GM12878 (cell line): ENCODE results near the gene PDE6A. TPM values are rescaled to one million over a fixed set of nuclear protein-coding genes. Genes with fewer than 3 reads are reported as not detected.

ENCODE experiments used
- ATAC-seq: fragments of 200-7000 bp; cut with Tn5 transposase; 3 replicates; pipeline ENCODE4 v1.9.1; 2020; ENCODE audit warnings: mild to moderate bottlenecking, moderate library complexity
- BruUV-seq: library from RNA; stranded (reverse); fragments of 400-500 nt; replicated peaks from 2 replicates; lab custom pipeline; 2021; lab: Mats Ljungman, UMichigan
- CTCF ChIA-PET: fragments of 300-600 bp; sonication (Branson Sonifier 250); formaldehyde crosslinking; extraction: SDS; loops from one replicate; lab custom pipeline; 2021; ENCODE audit warnings: inconsistent platforms; lab: Yijun Ruan, JAX
- POLR2A ChIA-PET: fragments of 350-600 bp; formaldehyde crosslinking; extraction: SDS; loops from one replicate; lab custom pipeline; 2021; ENCODE audit warnings: inconsistent platforms; lab: Charles Lee
- RAD21 ChIA-PET: fragments of 300-600 bp; sonication (Branson Sonifier 250); formaldehyde crosslinking; loops from one replicate; lab custom pipeline; 2023; ENCODE audit warnings: antibody characterized with exemption; ENCODE audit not compliant: unreplicated experiment; lab: Charles Lee
- SMC1A ChIA-PET: fragments of 300-600 bp; sonication (Branson Sonifier 250); formaldehyde crosslinking; loops from one replicate; lab custom pipeline; 2023; ENCODE audit not compliant: unreplicated experiment, uncharacterized antibody; lab: Charles Lee
- DNase-seq: peaks from one replicate; pipeline ENCODE4 v3.0.0-alpha.2; 2011; ENCODE audit warnings: low read depth, low spot score
- FAIRE-seq: peaks from 3 replicates; lab custom pipeline; 2011; peaks lifted over from hg19 to GRCh38; lab: Jason Lieb, UNC
- H2AFZ ChIP-seq: 2 replicates; pipeline ENCODE4 v1.6.0; 2011; ENCODE audit warnings: low read depth, low read length, control low read depth; ENCODE audit not compliant: control insufficient read depth
- H3K27ac ChIP-seq: 2 replicates; pipeline ENCODE4 v1.5.1; 2011; ENCODE audit warnings: control low read depth; ENCODE audit not compliant: control insufficient read depth, insufficient read depth
- H3K27me3 ChIP-seq, 2 experiments: replicated peaks in 1 of 2; 2 replicates each; pipeline versions ENCODE4 v1.6.0 to v1.6.1; 2011; ENCODE audit warnings: low read length in 1 of 2; ENCODE audit not compliant: control insufficient read depth in 2 of 2, insufficient read depth in 2 of 2
- H3K36me3 ChIP-seq, 2 experiments: 2 replicates each; pipeline ENCODE4 v1.5.1; 2011; ENCODE audit warnings: low read length in 1 of 2; ENCODE audit not compliant: control insufficient read depth in 2 of 2, insufficient read depth in 2 of 2
- H3K4me1 ChIP-seq: 2 replicates; pipeline ENCODE4 v1.6.1; 2011; ENCODE audit warnings: mild to moderate bottlenecking, low read length, moderate library complexity, mixed read lengths; ENCODE audit not compliant: control insufficient read depth, insufficient read depth
- H3K4me2 ChIP-seq: 2 replicates; pipeline ENCODE4 v1.6.0; 2011; ENCODE audit warnings: control low read depth; ENCODE audit not compliant: control insufficient read depth, insufficient read depth
- H3K4me3 ChIP-seq: fragments of 200-600 bp; sonication (generic); 2 replicates; pipeline ENCODE4 v1.5.1; 2016
- H3K79me2 ChIP-seq: 2 replicates; pipeline ENCODE4 v1.6.0; 2011; ENCODE audit warnings: low read length; ENCODE audit not compliant: control insufficient read depth, insufficient read depth
- H3K9ac ChIP-seq: 2 replicates; pipeline ENCODE4 v1.8.0; 2011; ENCODE audit warnings: low read length, control low read depth, mixed read lengths; ENCODE audit not compliant: control insufficient read depth, insufficient read depth
- H3K9me3 ChIP-seq: replicated peaks from 3 replicates; pipeline ENCODE4 v1.5.1; 2011; ENCODE audit warnings: mild to moderate bottlenecking, low read length; ENCODE audit not compliant: control insufficient read depth, insufficient read depth
- H4K20me1 ChIP-seq: 2 replicates; pipeline ENCODE4 v1.6.0; 2011; ENCODE audit not compliant: control insufficient read depth, insufficient read depth
- CBX5 ChIP-seq: sonication (generic); IDR thresholded peaks from 2 replicates; pipeline ENCODE4 v1.6.1; 2016; ENCODE audit warnings: low read depth, moderate library complexity, mild to moderate bottlenecking, inconsistent platforms
- GABPA ChIP-seq: IDR thresholded peaks from 2 replicates; pipeline ENCODE4 v1.6.1; 2014; ENCODE audit warnings: antibody characterized with exemption, low read depth, mild to moderate bottlenecking, inconsistent platforms
- HCFC1 ChIP-seq: fragments of 150-350 bp; IDR thresholded peaks from 2 replicates; pipeline ENCODE4 v1.6.1; 2014; ENCODE audit warnings: low read length
- IKZF2 ChIP-seq, 2 experiments: fragments of 450-650 bp; IDR thresholded peaks; 2 replicates each; pipeline ENCODE4 v1.6.1; 2017; ENCODE audit warnings: mild to moderate bottlenecking in 2 of 2, moderate library complexity in 2 of 2
- MYC ChIP-seq: IDR thresholded peaks from 2 replicates; pipeline ENCODE4 v1.6.1; 2011; ENCODE audit warnings: mild to moderate bottlenecking, low read length, moderate library complexity, inconsistent platforms; ENCODE audit not compliant: insufficient read depth, insufficient replicate concordance, insufficient read length, severe bottlenecking
- RAD51 ChIP-seq: fragments of 450-650 bp; IDR thresholded peaks from 2 replicates; pipeline ENCODE4 v1.6.1; 2016; ENCODE audit warnings: moderate library complexity, mild to moderate bottlenecking, inconsistent platforms
- SKIL ChIP-seq: fragments of 450-650 bp; IDR thresholded peaks from 2 replicates; pipeline ENCODE4 v1.6.1; 2017; ENCODE audit warnings: mild to moderate bottlenecking, low read depth, inconsistent platforms; ENCODE audit not compliant: poor library complexity, severe bottlenecking
- SMAD1 ChIP-seq: fragments of 450-650 bp; IDR thresholded peaks from 2 replicates; pipeline ENCODE4 v1.6.1; 2018; ENCODE audit warnings: mild to moderate bottlenecking, low read depth; ENCODE audit not compliant: partially characterized antibody
- STAT1 ChIP-seq: fragments of 450-650 bp; conservative IDR thresholded peaks from 2 replicates; pipeline ENCODE4 v1.6.1; 2014; ENCODE audit warnings: antibody characterized with exemption, mild to moderate bottlenecking
- ZNF687 ChIP-seq: fragments of 450-650 bp; IDR thresholded peaks from 2 replicates; pipeline ENCODE4 v1.6.1; 2017; ENCODE audit warnings: mild to moderate bottlenecking, moderate library complexity
- WGBS: methylation state at CpG from one replicate; pipeline ENCODE4 v1.1.6; 2016; ENCODE audit warnings: low lambda C conversion rate; ENCODE audit not compliant: insufficient replicate concordance, insufficient coverage; ENCODE audit errors: missing lambda C conversion rate; 5-methylcytosine and 5-hydroxymethylcytosine counted together
- in situ Hi-C: fragments of 300-500 bp; cut with MboI; formaldehyde crosslinking; loops from 9 replicates; pipeline ENCODE4 v1.14.3; 2018; ENCODE audit warnings: mixed read lengths
- intact Hi-C: fragments of 100-400 bp; cut with micrococcal nuclease; formaldehyde crosslinking; loops from one replicate; pipeline ENCODE4 v1.14.2; 2022; ENCODE audit not compliant: unreplicated experiment
- polyA plus RNA-seq, 11 experiments: library from polyadenylated mRNA; depleted of rRNA in 4 of 11; unstranded in 6 of 11; stranded (reverse) in 5 of 11; fragments of >200 nt; fragmentation: Nextera tagmentation in 4 of 11; fragmentation: Illumina TruSeq in 1 of 11; extraction: Ambion mirVana in 4 of 11; extraction: Trizol in 1 of 11; gene quantifications; 1 replicate in 1 of 11; 2 replicates in 10 of 11; pipeline versions ENCODE4 v1.2.1 to v1.2.3, GENCODE V29; 2011 to 2016; ENCODE audit warnings: inconsistent platforms in 2 of 11, missing spikeins in 2 of 11, low read depth in 1 of 11
- total RNA-seq, 4 experiments: library from RNA; depleted of rRNA in 3 of 4; stranded (reverse); fragments of >200 nt in 3 of 4; fragmentation: Illumina TruSeq in 1 of 4; extraction: Trizol in 1 of 4; gene quantifications; 2 replicates each; pipeline versions ENCODE4 v1.2.1 to v1.2.3, GENCODE V29; 2013 to 2021

Gene PDE6A
- total and polyA plus RNA-seq, 10 of the 15 experiments (the other 5 are each of a cell fraction or from before 2014, with no cell fraction given): 0.05 to 0.26 TPM; not detected in 8

- no peak for TF ChIP-seq MYC
- TF ChIP-seq SMAD1: no peak
- TF ChIP-seq HCFC1: no peak
- TF ChIP-seq CBX5: no peak
- TF ChIP-seq SKIL: no peak
Measured at GRCh38 chr5:149941795-149942194, 2.8 kb downstream of the PDE6A start (continued).

- no peaks in the 10 kb centered on the region for H3K36me3 ChIP-seq
- in situ Hi-C loops (no loop called here), intact Hi-C loops (no loop called here)
- H4K20me1 ChIP-seq: no peaks in the 10 kb centered on the region
- no peaks in the 10 kb centered on the region for H3K4me1 ChIP-seq
- H2AFZ ChIP-seq: no peak overlapping the region
- no TSS peak for BruUV-seq
- ATAC-seq (no peak), FAIRE-seq (no peak), DNase-seq (no peak)
- H3K4me3 ChIP-seq: no peak overlapping the region
- H3K9me3 ChIP-seq: no peaks in the 10 kb centered on the region
- ChIA-PET CTCF (no interaction called here), POLR2A (no interaction called here), RAD21 (no interaction called here), SMC1A (no interaction called here)
- H3K9ac ChIP-seq: no peak overlapping the region
- TF ChIP-seq GABPA (no peak), IKZF2 (IDR thresholded peaks at IDR 0.05) (no peak), RAD51 (no peak), ZNF687 (no peak), STAT1 (no peak)
- no peaks in the 10 kb centered on the region for H3K79me2 ChIP-seq
- H3K27ac ChIP-seq: no peak overlapping the region
- WGBS: 81% methylated on average over 5 of the region's 5 CpGs
- H3K4me2 ChIP-seq: no peak overlapping the region
- no peaks in the 10 kb centered on the region; a peak in 1 of 4 replicates for H3K27me3 ChIP-seq
Measured at GRCh38 chr5:149940941-149941644, 3.5 kb downstream of the PDE6A start.
